Activated naive CD8-positive, alpha-beta T cell treated with anti-CD3 and anti-CD28 coated beads, Interleukin-2, amount 10 ng/mL, durations not matched to agents 7 days and 5 days (primary cell): ENCODE results near the gene ATP6V0E1. TPM values are rescaled to one million over a fixed set of nuclear protein-coding genes. Genes with fewer than 3 reads are reported as not detected.

Experiments used
- total RNA-seq, 2 experiments: library from RNA; stranded (reverse); gene quantifications; one replicate each; pipeline ENCODE4 v1.2.3, GENCODE V29; 2021

Gene ATP6V0E1
- total RNA-seq, 2 experiments from 2014 or later, result 131 to 142 TPM

Other genes with a start within 250 kb of the ATP6V0E1 start
- 10 to 100 TPM; 39.4 to 41.5 TPM for gene DUSP1, start 212.6 kb upstream of the ATP6V0E1 start, total RNA-seq
- gene ERGIC1, start 149.5 kb upstream of the ATP6V0E1 start, total RNA-seq, result 10 to 100 TPM; 59.5 to 63.2 TPM
- 10 to 100 TPM; 24.1 to 33.6 TPM for gene RPL26L1, start 24.3 kb upstream of the ATP6V0E1 start, total RNA-seq
- 10 to 100 TPM; 39.3 to 40.4 TPM for gene CREBRF, start 72.6 kb downstream of the ATP6V0E1 start, total RNA-seq
- 10 to 100 TPM; 13.9 to 14.0 TPM for gene BNIP1, start 160.8 kb downstream of the ATP6V0E1 start, total RNA-seq